Mesodermal cell (in vitro differentiated cells): ENCODE data around the gene KRT6B.
"Not testable (repeated sequence)": the region's sequence is repeated elsewhere in the genome, so short reads cannot be mapped to it uniquely, and the experiment has no call there.

Source experiments
- H3K27ac ChIP-seq: 2 replicates; pipeline ENCODE4 v1.7.0; 2013; ENCODE audit warnings: mild to moderate bottlenecking, low read depth, low read length, moderate library complexity; ENCODE audit not compliant: severe bottlenecking
- H3K36me3 ChIP-seq: 2 replicates; pipeline ENCODE4 v1.7.1; 2013; ENCODE audit warnings: mild to moderate bottlenecking, low read length, moderate library complexity; ENCODE audit not compliant: control insufficient read depth, insufficient read depth
- H3K4me1 ChIP-seq: one replicate; pipeline ENCODE4 v1.7.1; 2013; ENCODE audit warnings: mild to moderate bottlenecking, low read length; ENCODE audit not compliant: insufficient read depth, control insufficient read depth, poor library complexity, severe bottlenecking
- H3K4me3 ChIP-seq: 2 replicates; pipeline ENCODE4 v1.7.0; 2013; ENCODE audit warnings: low read length, control low read depth, mild to moderate bottlenecking; ENCODE audit not compliant: insufficient read depth, poor library complexity, severe bottlenecking; ENCODE audit errors: extremely low read depth
- H3K9me3 ChIP-seq: 2 replicates; pipeline ENCODE4 v1.7.1; 2013; ENCODE audit warnings: mild to moderate bottlenecking, low read length, moderate library complexity; ENCODE audit not compliant: control insufficient read depth
- WGBS, 2 experiments: methylation state at CpG; one replicate each; pipeline ENCODE4 v1.1.5; 2013; ENCODE audit warnings: missing lambda C conversion rate in 2 of 2; ENCODE audit not compliant: insufficient coverage in 2 of 2; 5-methylcytosine and 5-hydroxymethylcytosine counted together

The KRT6B gene

GRCh38 chr12:52493172-52493571 is 41.2 kb upstream of the KRT6B start, which contains the start of gene KRT6A:
Gene KRT6A, minus strand, starts transcription at chr12:52493257. Its CDS starts 69 bp downstream, at chr12:52493188.
- Histone ChIP-seq H3K4me3 (no peak within 1 kb of the TSS), H3K27ac (no peak within 1 kb of the TSS), H3K4me1 (peaks cover 8% of the 10 kb centered on the region), H3K9me3 (no peaks in the 10 kb centered on the region), H3K36me3 (no peaks in the 10 kb centered on the region)
- 73 to 87% methylated on average over 2 of the region's 2 CpGs for WGBS, 2 experiments

- not testable (repeated sequence) for H3K4me3 ChIP-seq, H3K36me3 ChIP-seq, H3K27ac ChIP-seq, H3K4me1 ChIP-seq, H3K9me3 ChIP-seq
- WGBS, 2 experiments, result 93 to 100% methylated on average over 1 to 5 of the region's 6 CpGs
Measured at GRCh38 chr12:52492405-52492804, 40.5 kb upstream of the KRT6B start.

- not testable (repeated sequence) for H3K9me3 ChIP-seq, H3K36me3 ChIP-seq, H3K4me1 ChIP-seq, H3K4me3 ChIP-seq, H3K27ac ChIP-seq
- WGBS, 2 experiments, result 92 to 97% methylated on average over 6 of the region's 8 CpGs
Measured at GRCh38 chr12:52491495-52491894, 39.5 kb upstream of the KRT6B start.

GRCh38 chr12:52488736-52489135 is 36.8 kb upstream of the KRT6B start:
- Histone ChIP-seq H3K4me3 (no peak overlapping the region), H3K4me1 (no peaks in the 10 kb centered on the region), H3K36me3 (no peaks in the 10 kb centered on the region), H3K27ac (no peak overlapping the region), H3K9me3 (no peaks in the 10 kb centered on the region)

- H3K9me3 ChIP-seq, result not testable (repeated sequence)
- WGBS, 2 experiments, result 64 to 91% methylated on average over 2 to 4 of the region's 15 CpGs
Measured at GRCh38 chr12:52487744-52488443, 35.9 kb upstream of the KRT6B start.

GRCh38 chr12:52487211-52487610 is 35.3 kb upstream of the KRT6B start:
- Histone ChIP-seq H3K4me1 (no peaks in the 10 kb centered on the region), H3K9me3 (no peaks in the 10 kb centered on the region), H3K27ac (no peak overlapping the region), H3K36me3 (no peaks in the 10 kb centered on the region), H3K4me3 (no peak overlapping the region)
- no CpG with 5 or more reads among the region's 1 CpG for WGBS, 2 experiments

More at GRCh38 chr12:52487744-52488443, 35.9 kb upstream of the KRT6B start:
- H3K36me3 ChIP-seq, H3K27ac ChIP-seq, H3K4me1 ChIP-seq, H3K4me3 ChIP-seq: not testable (repeated sequence)

GRCh38 chr12:52486166-52487105 is 34.5 kb upstream of the KRT6B start:
- H3K4me3 ChIP-seq, result no peak overlapping the region
- H3K9me3 ChIP-seq, result no peaks in the 10 kb centered on the region
- H3K36me3 ChIP-seq, result no peaks in the 10 kb centered on the region
- 96 to 100% methylated on average over 2 of the region's 5 CpGs for WGBS, 2 experiments
- H3K4me1 ChIP-seq, result no peaks in the 10 kb centered on the region
- no peak overlapping the region for H3K27ac ChIP-seq

- H3K4me3 ChIP-seq, result no peak overlapping the region
- WGBS, 2 experiments, result 50 to 56% methylated on average over 2 to 3 of the region's 3 CpGs
Measured at GRCh38 chr12:52480073-52480472, 28.1 kb upstream of the KRT6B start.

GRCh38 chr12:52477651-52478050 is 25.7 kb upstream of the KRT6B start:
- H3K36me3 ChIP-seq, result no peaks in the 10 kb centered on the region
- H3K9me3 ChIP-seq, result no peaks in the 10 kb centered on the region
- no peaks in the 10 kb centered on the region for H3K4me1 ChIP-seq
- H3K4me3 ChIP-seq, result no peak overlapping the region
- WGBS, 2 experiments, result no CpG with 5 or more reads among the region's 2 CpGs
- no peak overlapping the region for H3K27ac ChIP-seq

More at GRCh38 chr12:52480073-52480472, 28.1 kb upstream of the KRT6B start:
- Histone ChIP-seq H3K27ac (no peak overlapping the region), H3K36me3 (no peaks in the 10 kb centered on the region), H3K9me3 (no peaks in the 10 kb centered on the region), H3K4me1 (no peaks in the 10 kb centered on the region)

- 80% methylated on average over 1 of the region's 2 CpGs; no CpG with 5 or more reads in 1 of the 2 experiments for whole genome bisulfite sequencing, 2 experiments
- no peak overlapping the region for H3K4me3 ChIP-seq
- H3K27ac ChIP-seq, result no peak overlapping the region
- no peaks in the 10 kb centered on the region for H3K9me3 ChIP-seq
- no peaks in the 10 kb centered on the region for H3K4me1 ChIP-seq
- H3K36me3 ChIP-seq, result no peaks in the 10 kb centered on the region
Measured at GRCh38 chr12:52474212-52474611, 22.3 kb upstream of the KRT6B start.

- H3K36me3 ChIP-seq, result no peaks in the 10 kb centered on the region
- H3K4me1 ChIP-seq, result no peaks in the 10 kb centered on the region
- 95 to 96% methylated on average over 4 of the region's 4 CpGs for WGBS, 2 experiments
- no peak within 1 kb of the TSS for H3K27ac ChIP-seq
- no peak within 1 kb of the TSS for H3K4me3 ChIP-seq
- H3K9me3 ChIP-seq, result no peaks in the 10 kb centered on the region
Measured at GRCh38 chr12:52473768-52474167, 21.8 kb upstream of the KRT6B start, which contains the start of gene KRT6C. Gene KRT6C, minus strand, starts transcription at chr12:52473805. Its CDS starts 68 bp downstream, at chr12:52473737.
